MM.1S (cell line): ENCODE measurements around the gene DNAJC5.

Source experiments
- EZH2phosphoT487 ChIP-seq: fragments of 300-600 bp; sonication (generic); IDR thresholded peaks from 2 replicates; pipeline ENCODE4 v1.6.1; 2018; ENCODE audit warnings: antibody characterized with exemption, low read length
- TF ChIP-seq, protein P1 (sequence below): fragments of 300-600 bp; sonication (generic); IDR thresholded peaks from 2 replicates; pipeline ENCODE4 v1.5.1; 2016; ENCODE audit warnings: antibody characterized with exemption, low read length, mixed read lengths

DNA sequence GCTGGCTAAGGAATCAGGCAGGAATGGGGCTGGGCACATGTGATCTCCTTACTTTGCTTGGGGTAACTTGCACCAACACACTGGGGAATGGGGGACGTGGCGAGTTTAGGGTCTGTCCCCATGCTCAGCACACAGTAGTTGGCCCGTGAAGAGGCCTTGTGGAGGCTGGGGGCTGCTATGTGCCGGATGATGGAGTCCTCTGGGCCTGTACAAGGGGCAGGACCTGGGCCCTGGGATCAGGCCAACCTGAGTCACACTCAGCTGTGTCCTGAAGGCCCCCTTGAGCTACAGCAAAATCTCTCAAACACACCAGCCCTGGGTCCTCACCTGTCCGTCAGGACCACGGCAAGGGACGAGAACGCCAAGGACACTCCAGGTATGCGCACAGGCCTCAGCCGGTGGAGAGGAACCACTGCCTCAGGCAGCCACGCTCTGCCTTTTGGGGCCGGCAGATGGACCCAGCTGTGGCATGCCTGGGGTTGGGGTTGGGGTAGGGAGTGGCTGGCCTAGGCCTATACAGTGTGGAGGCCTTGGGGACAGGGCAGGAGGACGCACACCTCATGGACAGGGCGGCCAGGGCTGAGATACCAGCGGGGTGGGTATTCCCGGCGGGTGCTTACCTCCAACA lies 50.2 kb downstream of the DNAJC5 start:
- TF ChIP-seq, protein P1, sequence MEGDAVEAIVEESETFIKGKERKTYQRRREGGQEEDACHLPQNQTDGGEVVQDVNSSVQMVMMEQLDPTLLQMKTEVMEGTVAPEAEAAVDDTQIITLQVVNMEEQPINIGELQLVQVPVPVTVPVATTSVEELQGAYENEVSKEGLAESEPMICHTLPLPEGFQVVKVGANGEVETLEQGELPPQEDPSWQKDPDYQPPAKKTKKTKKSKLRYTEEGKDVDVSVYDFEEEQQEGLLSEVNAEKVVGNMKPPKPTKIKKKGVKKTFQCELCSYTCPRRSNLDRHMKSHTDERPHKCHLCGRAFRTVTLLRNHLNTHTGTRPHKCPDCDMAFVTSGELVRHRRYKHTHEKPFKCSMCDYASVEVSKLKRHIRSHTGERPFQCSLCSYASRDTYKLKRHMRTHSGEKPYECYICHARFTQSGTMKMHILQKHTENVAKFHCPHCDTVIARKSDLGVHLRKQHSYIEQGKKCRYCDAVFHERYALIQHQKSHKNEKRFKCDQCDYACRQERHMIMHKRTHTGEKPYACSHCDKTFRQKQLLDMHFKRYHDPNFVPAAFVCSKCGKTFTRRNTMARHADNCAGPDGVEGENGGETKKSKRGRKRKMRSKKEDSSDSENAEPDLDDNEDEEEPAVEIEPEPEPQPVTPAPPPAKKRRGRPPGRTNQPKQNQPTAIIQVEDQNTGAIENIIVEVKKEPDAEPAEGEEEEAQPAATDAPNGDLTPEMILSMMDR: no peak
- TF ChIP-seq EZH2phosphoT487: no peak
